GM20000 (cell line): ENCODE data around the gene ERG.

Experiments used
- DNase-seq: peaks from one replicate; pipeline ENCODE4 v3.0.0; 2012; ENCODE audit warnings: low spot score
- CTCF ChIP-seq: IDR thresholded peaks from 2 replicates; pipeline ENCODE4 v1.5.1; 2012; ENCODE audit warnings: mild to moderate bottlenecking, control low read depth; ENCODE audit errors: extremely low read depth, missing control alignments

The ERG gene

GRCh38 chr21:38447611-38448010, 50.7 kb downstream of the ERG start:
- DNase-seq = no peak
- no peak for TF ChIP-seq CTCF

- no peak for DNase-seq
- no peak for TF ChIP-seq CTCF
Observed at GRCh38 chr21:38444691-38445090, 53.6 kb downstream of the ERG start.

- no peak for TF ChIP-seq CTCF
- DNase-seq = no peak
Observed at GRCh38 chr21:38443110-38443509, 55.2 kb downstream of the ERG start.

GRCh38 chr21:38441153-38441552, 57.1 kb downstream of the ERG start:
- no peak for TF ChIP-seq CTCF
- no peak for DNase-seq

GRCh38 chr21:38440746-38441145, 57.5 kb downstream of the ERG start:
- DNase-seq = no peak
- no peak for TF ChIP-seq CTCF

GRCh38 chr21:38439957-38440356, 58.3 kb downstream of the ERG start:
- DNase-seq = no peak

DNA sequence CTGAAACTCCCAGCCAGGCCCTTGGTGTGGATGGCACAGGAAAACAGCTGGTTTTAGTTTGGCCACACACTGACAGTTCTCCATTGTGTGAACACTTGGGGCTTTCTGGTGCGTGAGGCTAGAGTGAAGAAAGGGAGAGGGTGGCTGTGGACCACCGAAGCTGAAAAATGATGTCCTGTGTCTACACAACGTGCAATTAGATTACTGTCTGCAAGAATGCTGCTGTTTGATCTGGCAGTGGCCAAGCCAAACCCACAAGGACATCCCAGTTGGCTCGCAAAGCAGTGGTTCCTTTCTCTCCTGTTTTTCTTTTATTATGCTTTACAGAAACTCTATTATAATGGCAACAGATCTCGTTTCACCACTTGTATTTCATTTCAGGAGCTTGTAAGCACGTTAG, 58.9 kb downstream of the ERG start:
- no peak for DNase-seq
- TF ChIP-seq CTCF = no peak

More at GRCh38 chr21:38439957-38440356, 58.3 kb downstream of the ERG start:
- TF ChIP-seq CTCF = no peak
